Mesenchymal stem cell (in vitro differentiated cells and primary cell): ENCODE measurements around the gene CENPX.

ENCODE experiments used
- DNase-seq: peaks from one replicate; pipeline ENCODE4 v3.0.0-alpha.2; 2013
- H2AFZ ChIP-seq: one replicate; pipeline ENCODE4 v1.6.1; 2013; ENCODE audit warnings: low read depth, mild to moderate bottlenecking, control low read depth, inconsistent platforms, low read length, moderate library complexity
- H2AK5ac ChIP-seq: 2 replicates; pipeline ENCODE4 v1.6.1; 2013; ENCODE audit warnings: low read length, moderate library complexity, mild to moderate bottlenecking, inconsistent platforms; ENCODE audit not compliant: severe bottlenecking
- H2BK120ac ChIP-seq: one replicate; pipeline ENCODE4 v1.6.1; 2013; ENCODE audit warnings: low read depth, mild to moderate bottlenecking, inconsistent platforms, low read length, moderate library complexity
- H2BK12ac ChIP-seq, 2 experiments: one replicate each; pipeline ENCODE4 v1.6.1; 2013; ENCODE audit warnings: inconsistent platforms in 2 of 2, low read length in 2 of 2, mild to moderate bottlenecking in 2 of 2, moderate library complexity in 2 of 2, control low read depth in 1 of 2
- H2BK15ac ChIP-seq: one replicate; pipeline ENCODE4 v1.6.1; 2013; ENCODE audit warnings: mild to moderate bottlenecking, low read depth, inconsistent platforms; ENCODE audit not compliant: poor library complexity, severe bottlenecking
- H2BK5ac ChIP-seq: 2 replicates; pipeline ENCODE4 v1.6.1; 2013; ENCODE audit warnings: low read depth, mild to moderate bottlenecking, low read length, control low read depth, inconsistent platforms; ENCODE audit not compliant: poor library complexity, severe bottlenecking
- H3K14ac ChIP-seq, 2 experiments: one replicate each; pipeline ENCODE4 v1.6.1; 2013; ENCODE audit warnings: inconsistent platforms in 2 of 2, low read length in 2 of 2, control low read depth in 1 of 2, mild to moderate bottlenecking in 1 of 2, moderate library complexity in 1 of 2
- H3K18ac ChIP-seq, 2 experiments: one replicate each; pipeline ENCODE4 v1.6.1; 2013; ENCODE audit warnings: inconsistent platforms in 2 of 2, low read length in 2 of 2, control low read depth in 1 of 2, low read depth in 1 of 2, mild to moderate bottlenecking in 1 of 2
- H3K23ac ChIP-seq, 2 experiments: one replicate each; pipeline ENCODE4 v1.6.1; 2013; ENCODE audit warnings: inconsistent platforms in 2 of 2, low read length in 2 of 2, mild to moderate bottlenecking in 2 of 2, moderate library complexity in 2 of 2, control low read depth in 1 of 2
- H3K27ac ChIP-seq: 2 replicates; pipeline ENCODE4 v1.5.1; 2013; ENCODE audit warnings: mild to moderate bottlenecking, moderate library complexity, low read length, control low read depth, inconsistent platforms; ENCODE audit not compliant: poor library complexity, severe bottlenecking
- H3K27me3 ChIP-seq, 2 experiments: 2 replicates each; pipeline versions ENCODE4 v1.6.1 to v1.7.0; 2013; ENCODE audit warnings: low read length in 2 of 2, mild to moderate bottlenecking in 2 of 2, moderate library complexity in 2 of 2, control low read depth in 1 of 2, inconsistent platforms in 1 of 2; ENCODE audit not compliant: control insufficient read depth in 1 of 2, insufficient read depth in 1 of 2
- H3K36me3 ChIP-seq, 2 experiments: 2 replicates each; pipeline versions ENCODE4 v1.6.1 to v1.7.0; 2013; ENCODE audit warnings: low read length in 2 of 2, control low read depth in 1 of 2, inconsistent platforms in 1 of 2, low read depth in 1 of 2, mild to moderate bottlenecking in 1 of 2; ENCODE audit not compliant: insufficient read depth in 2 of 2, control insufficient read depth in 1 of 2
- H3K4ac ChIP-seq, 2 experiments: one replicate each; pipeline ENCODE4 v1.6.1; 2013; ENCODE audit warnings: inconsistent platforms in 2 of 2, low read length in 2 of 2, mild to moderate bottlenecking in 2 of 2, moderate library complexity in 2 of 2, control low read depth in 1 of 2, low read depth in 1 of 2
- H3K4me1 ChIP-seq: 2 replicates; pipeline ENCODE4 v1.6.1; 2013; ENCODE audit warnings: low read depth, low read length, control low read depth; ENCODE audit not compliant: control insufficient read depth, insufficient read depth
- H3K4me2 ChIP-seq: 2 replicates; pipeline ENCODE4 v1.6.1; 2013; ENCODE audit warnings: low read length, mild to moderate bottlenecking, inconsistent platforms; ENCODE audit not compliant: poor library complexity, severe bottlenecking
- H3K4me3 ChIP-seq, 2 experiments: 2 replicates each; pipeline versions ENCODE4 v1.5.1 to v1.7.0; 2013; ENCODE audit warnings: low read length in 2 of 2, mild to moderate bottlenecking in 2 of 2, control low read depth in 1 of 2, low read depth in 1 of 2; ENCODE audit not compliant: insufficient read depth in 1 of 2
- H3K79me1 ChIP-seq: replicated peaks from 2 replicates; pipeline ENCODE4 v1.6.1; 2013; ENCODE audit warnings: mild to moderate bottlenecking, control low read depth, low read length, inconsistent platforms; ENCODE audit not compliant: poor library complexity, severe bottlenecking
- H3K9ac ChIP-seq: 2 replicates; pipeline ENCODE4 v1.7.0; 2013; ENCODE audit warnings: mild to moderate bottlenecking, low read length, moderate library complexity
- H3K9me3 ChIP-seq: 2 replicates; pipeline ENCODE4 v1.7.0; 2013; ENCODE audit warnings: mild to moderate bottlenecking, low read length; ENCODE audit not compliant: control insufficient read depth
- H4K8ac ChIP-seq: one replicate; pipeline ENCODE4 v1.6.1; 2013; ENCODE audit warnings: inconsistent platforms, mild to moderate bottlenecking, low read length, moderate library complexity
- H4K91ac ChIP-seq: one replicate; pipeline ENCODE4 v1.6.1; 2013; ENCODE audit warnings: mild to moderate bottlenecking, low read length, inconsistent platforms
- WGBS: methylation state at CpG from one replicate; pipeline ENCODE4 v1.1.7; 2013; ENCODE audit warnings: mixed read lengths; 5-methylcytosine and 5-hydroxymethylcytosine counted together

CENPX gene

GRCh38 chr17:82000803-82001570 lies 21.7 kb downstream of the CENPX start:
- Histone ChIP-seq H3K9me3 (no peaks in the 10 kb centered on the region), H3K27me3 (no peaks in the 10 kb centered on the region), H3K36me3 (peaks cover 8 to 38% of the 10 kb centered on the region in 2 experiments), H2BK15ac (peak overlapping the region; percentile 15), H3K4me2 (no peak overlapping the region), H3K79me1 (peaks cover 14% of the 10 kb centered on the region), H4K91ac (no peak overlapping the region), H2BK5ac (no peak overlapping the region), H3K4ac (no peak overlapping the region), H4K8ac (no peak overlapping the region), H3K18ac (peak overlapping the region in 1 of 2 experiments; percentile 55), H2AK5ac (peak overlapping the region; percentile 42), H3K4me1 (peaks cover 54% of the 10 kb centered on the region), H3K4me3 (peak overlapping the region in 1 of 2 experiments; percentile 10), H3K14ac (no peak overlapping the region), H3K23ac (no peak overlapping the region), H2BK12ac (no peak overlapping the region), H3K27ac (no peak overlapping the region), H3K9ac (no peak overlapping the region), H2BK120ac (no peak overlapping the region), H2AFZ (no peak overlapping the region)
- WGBS, result 95% methylated on average over 32 of the region's 32 CpGs
- no peak for DNase-seq

- no peak overlapping the region for H3K18ac ChIP-seq
- 94% methylated on average over 36 of the region's 36 CpGs for WGBS
- H2BK15ac ChIP-seq, result no peak overlapping the region
- no peak overlapping the region for H3K4ac ChIP-seq
- H4K8ac ChIP-seq, result no peak overlapping the region
- no peak overlapping the region for H2AK5ac ChIP-seq
- H2BK5ac ChIP-seq, result no peak overlapping the region
- no peak overlapping the region for H3K23ac ChIP-seq
- H3K9me3 ChIP-seq, result no peaks in the 10 kb centered on the region
- H3K14ac ChIP-seq, result no peak overlapping the region
- H3K9ac ChIP-seq, result no peak overlapping the region
- peaks cover 8 to 44% of the 10 kb centered on the region in 2 experiments for H3K36me3 ChIP-seq
- H3K4me1 ChIP-seq, result peaks cover 49% of the 10 kb centered on the region
- H3K27me3 ChIP-seq, result no peaks in the 10 kb centered on the region
- no peak overlapping the region for H3K27ac ChIP-seq
- no peak overlapping the region for H3K4me3 ChIP-seq
- no peak overlapping the region for H2AFZ ChIP-seq
- DNase-seq, result no peak
- peaks cover 18% of the 10 kb centered on the region for H3K79me1 ChIP-seq
- peak overlapping the region in 1 of 2 experiments; percentile 10 for H2BK12ac ChIP-seq
- H4K91ac ChIP-seq, result no peak overlapping the region
- H3K4me2 ChIP-seq, result no peak overlapping the region
- H2BK120ac ChIP-seq, result no peak overlapping the region
These were observed 22.5 kb downstream of the CENPX start for GRCh38 chr17:81999976-82000802.

GRCh38 chr17:81999587-81999975 lies 23.1 kb downstream of the CENPX start:
- H4K91ac ChIP-seq, result no peak overlapping the region
- peaks cover 45% of the 10 kb centered on the region for H3K4me1 ChIP-seq
- no peak overlapping the region for H2BK15ac ChIP-seq
- no peak overlapping the region for H2BK12ac ChIP-seq
- H3K27ac ChIP-seq, result no peak overlapping the region
- no peak overlapping the region for H4K8ac ChIP-seq
- H2BK120ac ChIP-seq, result no peak overlapping the region
- H3K9me3 ChIP-seq, result no peaks in the 10 kb centered on the region
- H3K4me3 ChIP-seq, result no peak overlapping the region
- no peak overlapping the region for H3K9ac ChIP-seq
- no peak overlapping the region for H2BK5ac ChIP-seq
- H2AK5ac ChIP-seq, result no peak overlapping the region
- no peak overlapping the region for H3K4me2 ChIP-seq
- peaks cover 8 to 47% of the 10 kb centered on the region in 2 experiments for H3K36me3 ChIP-seq
- no peak for DNase-seq
- no peak overlapping the region for H3K4ac ChIP-seq
- no peak overlapping the region for H3K14ac ChIP-seq
- no peaks in the 10 kb centered on the region for H3K27me3 ChIP-seq
- no peak overlapping the region for H2AFZ ChIP-seq
- WGBS, result 98% methylated on average over 12 of the region's 12 CpGs
- no peak overlapping the region for H3K23ac ChIP-seq
- no peak overlapping the region for H3K18ac ChIP-seq
- H3K79me1 ChIP-seq, result peaks cover 22% of the 10 kb centered on the region
